Activated CD8-positive, alpha-beta memory T cell treated with anti-CD3 and anti-CD28 coated beads for 4 hours (primary cell): ENCODE measurements around the gene NGB.
"Not testable (repeated sequence)": the region's sequence is repeated elsewhere in the genome, so short reads cannot be mapped to it uniquely, and the experiment has no call there.

Source experiments
- DNase-seq, 2 donors: peaks; one replicate each; pipeline ENCODE4 v3.0.0-alpha.2; 2020; ENCODE audit warnings: low read depth in 2 of 2

The NGB gene

GRCh38 chr14:77296155-77296554, 25.1 kb upstream of the NGB start:
- DNase-seq: no peak

GRCh38 chr14:77290705-77291104, 19.7 kb upstream of the NGB start:
- DNase-seq: no peak

- no peak for DNase-seq
Observed at GRCh38 chr14:77286576-77286975, 15.6 kb upstream of the NGB start.

GRCh38 chr14:77284466-77284865, 13.5 kb upstream of the NGB start:
- DNase-seq: no peak

- no peak for DNase-seq
Observed at GRCh38 chr14:77284066-77284465, 13.1 kb upstream of the NGB start.

- no peak for DNase-seq
Observed at GRCh38 chr14:77281852-77282410, 10.9 kb upstream of the NGB start.

GRCh38 chr14:77280921-77281320, 9.9 kb upstream of the NGB start:
- DNase-seq: not testable (repeated sequence)

GRCh38 chr14:77279719-77280118, 8.7 kb upstream of the NGB start:
- DNase-seq: no peak

GRCh38 chr14:77278461-77279230, 7.6 kb upstream of the NGB start:
- DNase-seq: no peak

GRCh38 chr14:77276959-77277358, 6.0 kb upstream of the NGB start:
- DNase-seq: no peak

GRCh38 chr14:77276295-77276935, 5.4 kb upstream of the NGB start:
- DNase-seq: no peak

- no peak for DNase-seq
Observed at GRCh38 chr14:77275601-77276017, 4.6 kb upstream of the NGB start.

- DNase-seq: no peak
Observed at GRCh38 chr14:77275041-77275580, 4.1 kb upstream of the NGB start.

GRCh38 chr14:77273796-77274195, 2.8 kb upstream of the NGB start:
- no peak for DNase-seq

GRCh38 chr14:77272261-77272660, 1.3 kb upstream of the NGB start:
- no peak for DNase-seq

GRCh38 chr14:77270361-77271112, 469 bp downstream of the NGB start:
- no peak for DNase-seq

- DNase-seq: no peak
Observed at GRCh38 chr14:77268989-77269600, 1.9 kb downstream of the NGB start.

- no peak for DNase-seq
Observed at GRCh38 chr14:77267937-77268699, 2.9 kb downstream of the NGB start.

- no peak for DNase-seq
Observed at GRCh38 chr14:77266336-77266735, 4.7 kb downstream of the NGB start.

GRCh38 chr14:77265561-77266335, 5.3 kb downstream of the NGB start:
- DNase-seq: no peak
